SK-N-SH (cell line): Measurements from ENCODE around the gene RHBG. TPM values are rescaled to one million over a fixed set of nuclear protein-coding genes. Genes with fewer than 3 reads are reported as not detected.

Experiments used
- CTCF ChIA-PET: fragments of 300-600, 350-600 bp; formaldehyde crosslinking; extraction: SDS; loops from one replicate; lab custom pipeline; 2021; lab: Yijun Ruan, JAX
- POLR2A ChIA-PET: fragments of 350-600 bp; sonication (Branson Sonifier 250); formaldehyde crosslinking; extraction: SDS; loops from one replicate; lab custom pipeline; 2020; ENCODE audit warnings: antibody characterized with exemption, inconsistent platforms; lab: Yijun Ruan, JAX
- DNase-seq: peaks from one replicate; pipeline ENCODE4 v3.0.0; 2012
- H2AFZ ChIP-seq: fragments of 200-600 bp; sonication (generic); 2 replicates; pipeline ENCODE4 v1.8.1; 2016; ENCODE audit warnings: antibody characterized with exemption, mild to moderate bottlenecking, low read depth
- H3F3A ChIP-seq: fragments of 200-600 bp; sonication (generic); replicated peaks from 2 replicates; pipeline ENCODE3; 2016; ENCODE audit warnings: antibody characterized with exemption, mild to moderate bottlenecking; ENCODE audit not compliant: insufficient read depth
- H3K27ac ChIP-seq, 2 experiments: fragments of 200-500 bp in 1 of 2; fragments of 200-600 bp in 1 of 2; sonication (Bioruptor generic) in 1 of 2; sonication (generic), shearing (Covaris generic) in 1 of 2; 2 replicates each; pipeline versions ENCODE4 v1.5.1 to v1.6.1; 2014 to 2016; ENCODE audit warnings: low read depth in 2 of 2, inconsistent platforms in 1 of 2, low read length in 1 of 2, mild to moderate bottlenecking in 1 of 2, mixed read lengths in 1 of 2
- H3K27me3 ChIP-seq: fragments of 200-600 bp; sonication (generic), shearing (Covaris generic); 2 replicates; pipeline ENCODE4 v1.6.1; 2016; ENCODE audit warnings: mixed run types; ENCODE audit not compliant: insufficient read depth
- H3K36me3 ChIP-seq, 2 experiments: fragments of 200-500 bp in 1 of 2; fragments of 200-600 bp in 1 of 2; sonication (Bioruptor generic) in 1 of 2; sonication (generic) in 1 of 2; replicated peaks in 1 of 2; 2 replicates each; pipeline versions ENCODE3 to v1.5.1; 2014 to 2016; ENCODE audit warnings: low read length in 1 of 2, mild to moderate bottlenecking in 1 of 2; ENCODE audit not compliant: insufficient read depth in 2 of 2, control insufficient read depth in 1 of 2
- H3K4me1 ChIP-seq, 2 experiments: fragments of 200-500 bp in 1 of 2; fragments of 200-600 bp in 1 of 2; sonication (Bioruptor generic) in 1 of 2; sonication (generic), shearing (Covaris generic) in 1 of 2; 2 replicates each; pipeline versions ENCODE4 v1.5.1 to v1.6.1; 2014 to 2016; ENCODE audit warnings: low read depth in 1 of 2, low read length in 1 of 2, mixed run types in 1 of 2; ENCODE audit not compliant: insufficient read depth in 2 of 2, control insufficient read depth in 1 of 2
- H3K4me2 ChIP-seq: fragments of 200-600 bp; sonication (generic), shearing (Covaris generic); 2 replicates; pipeline ENCODE4 v1.6.1; 2017; ENCODE audit warnings: mixed run types
- H3K4me3 ChIP-seq, 2 experiments: fragments of 200-500 bp in 1 of 2; fragments of 200-600 bp in 1 of 2; sonication (Bioruptor generic) in 1 of 2; sonication (generic), shearing (Covaris generic) in 1 of 2; 2 replicates each; pipeline versions ENCODE4 v1.5.1 to v1.8.1; 2014 to 2016; ENCODE audit warnings: low read depth in 2 of 2, inconsistent platforms in 1 of 2, low read length in 1 of 2, mild to moderate bottlenecking in 1 of 2, mixed read lengths in 1 of 2, moderate library complexity in 1 of 2
- H3K79me2 ChIP-seq: fragments of 200-600 bp; sonication (generic); 2 replicates; pipeline ENCODE4 v1.8.1; 2017; ENCODE audit warnings: mild to moderate bottlenecking; ENCODE audit not compliant: insufficient read depth
- H3K9ac ChIP-seq: fragments of 200-600 bp; sonication (generic); 2 replicates; pipeline ENCODE4 v1.6.1; 2017; ENCODE audit warnings: mixed run types
- H3K9me2 ChIP-seq: fragments of 200-600 bp; sonication (generic); 2 replicates; pipeline ENCODE4 v1.6.1; 2017; ENCODE audit warnings: mixed run types
- H3K9me3 ChIP-seq: fragments of 200-600 bp; sonication (generic); 2 replicates; pipeline ENCODE4 v1.6.1; 2017; ENCODE audit warnings: mixed run types, mild to moderate bottlenecking, moderate library complexity
- H4K20me1 ChIP-seq: fragments of 200-600 bp; sonication (generic); 2 replicates; pipeline ENCODE4 v1.6.1; 2017; ENCODE audit warnings: mild to moderate bottlenecking, mixed run types; ENCODE audit not compliant: insufficient read depth
- CHD2 ChIP-seq: fragments of 150-350 bp; IDR thresholded peaks from 2 replicates; pipeline ENCODE4 v1.6.1; 2018; ENCODE audit warnings: low read length; ENCODE audit not compliant: partially characterized antibody
- CTCF ChIP-seq: fragments of 200-600 bp; sonication (generic); IDR thresholded peaks from 2 replicates; pipeline ENCODE4 v1.6.1; 2017; ENCODE audit warnings: antibody characterized with exemption, mild to moderate bottlenecking, moderate library complexity
- FOSL2 ChIP-seq: IDR thresholded peaks from 2 replicates; pipeline ENCODE4 v1.4.0; 2012; ENCODE audit warnings: low read depth, mild to moderate bottlenecking, moderate library complexity, borderline replicate concordance
- FOXM1 ChIP-seq: IDR thresholded peaks from 2 replicates; pipeline ENCODE4 v1.4.0; 2012; ENCODE audit warnings: low read depth, mild to moderate bottlenecking
- PBX3 ChIP-seq: IDR thresholded peaks from 2 replicates; pipeline ENCODE4; 2012
- RAD21 ChIP-seq: IDR thresholded peaks from 2 replicates; pipeline ENCODE4 v1.6.1; 2012; ENCODE audit warnings: mild to moderate bottlenecking, low read length
- REST ChIP-seq: IDR thresholded peaks from 2 replicates; pipeline ENCODE4 v1.6.1; 2012; ENCODE audit warnings: mild to moderate bottlenecking, low read depth, low read length, moderate library complexity
- RXRA ChIP-seq: IDR thresholded peaks from 2 replicates; pipeline ENCODE4 v1.4.0; 2012; ENCODE audit warnings: low read depth, mild to moderate bottlenecking, borderline replicate concordance
- SMC3 ChIP-seq: IDR thresholded peaks from 2 replicates; pipeline ENCODE4 v1.6.1; 2012; ENCODE audit warnings: low read depth, low read length, improper control_type of control experiment
- TCF12 ChIP-seq: IDR thresholded peaks from 2 replicates; pipeline ENCODE4 v1.4.0; 2012
- TEAD4 ChIP-seq: IDR thresholded peaks from 2 replicates; pipeline ENCODE4 v1.4.0; 2012; ENCODE audit warnings: mild to moderate bottlenecking, borderline replicate concordance; ENCODE audit not compliant: insufficient read depth
- YY1 ChIP-seq: IDR thresholded peaks from 2 replicates; pipeline ENCODE4 v1.4.0; 2012; ENCODE audit warnings: low read depth, mild to moderate bottlenecking
- WGBS: methylation state at CpG from one replicate; pipeline ENCODE4 v1.1.6; 2017; ENCODE audit warnings: low lambda C conversion rate; 5-methylcytosine and 5-hydroxymethylcytosine counted together
- polyA plus RNA-seq, 3 experiments: library from polyadenylated mRNA; depleted of rRNA; stranded (reverse); fragments of >200 nt; gene quantifications; 2 replicates each; pipeline ENCODE4 v1.2.3, GENCODE V29; 2012

Gene RHBG
- polyA plus RNA-seq, 1 of the 3 experiments (the other 2 are of a cell fraction) = 0.18 TPM

GRCh38 chr1:156359973-156360372 is 9.0 kb upstream of the RHBG start:
- Histone ChIP-seq H3K4me2 (no peak overlapping the region), H4K20me1 (no peaks in the 10 kb centered on the region), H3K79me2 (no peaks in the 10 kb centered on the region), H3F3A (no peaks in the 10 kb centered on the region), H3K4me1 (no peaks in the 10 kb centered on the region; a peak in 1 of 4 replicates), H3K36me3 (no peaks in the 10 kb centered on the region), H3K9me2 (no peaks in the 10 kb centered on the region), H3K27ac (no peak overlapping the region), H3K9me3 (no peaks in the 10 kb centered on the region), H3K4me3 (no peak overlapping the region), H3K9ac (no peak overlapping the region), H2AFZ (no peak overlapping the region), H3K27me3 (peaks cover 5% of the 10 kb centered on the region; the same call in 1 of the 2 replicates)
- ChIA-PET POLR2A (no interaction called here), CTCF (interaction anchor here (0.6 to 3.6 kb wide), 33 partner anchors 11 to 272 kb away, joined by 3 to 21 read pairs (median 4); partner anchors contain the start of genes CCT3, PMF1, SMG5 and TMEM79)
- peak; percentile 66 for TF ChIP-seq SMC3
- TF ChIP-seq TCF12 = no peak
- peak; percentile 84 for TF ChIP-seq RAD21
- TF ChIP-seq CTCF = peak; percentile 61
- TF ChIP-seq PBX3 = no peak
- DNase-seq = peak; percentile 69
- 48% methylated on average over 6 of the region's 6 CpGs for WGBS

GRCh38 chr1:156360534-156360933 is 8.5 kb upstream of the RHBG start:
- ChIA-PET CTCF (interaction anchor here (0.6 to 3.6 kb wide), 19 partner anchors 13 to 226 kb away, joined by 3 to 21 read pairs (median 5); partner anchors contain the start of genes CCT3, SMG5, TMEM79 and TSACC), POLR2A (no interaction called here)
- no peak overlapping the region for H2AFZ ChIP-seq
- WGBS = 89% methylated on average over 11 of the region's 11 CpGs
- H3K9me3 ChIP-seq = no peaks in the 10 kb centered on the region
- H3K4me1 ChIP-seq = no peaks in the 10 kb centered on the region; a peak in 1 of 4 replicates
- DNase-seq = no peak
- no peaks in the 10 kb centered on the region for H3F3A ChIP-seq
- no peak overlapping the region for H3K9ac ChIP-seq
- H3K27me3 ChIP-seq = peaks cover 5% of the 10 kb centered on the region; the same call in 1 of the 2 replicates
- no peak overlapping the region for H3K27ac ChIP-seq
- no peaks in the 10 kb centered on the region for H3K36me3 ChIP-seq
- no peaks in the 10 kb centered on the region for H3K79me2 ChIP-seq
- H4K20me1 ChIP-seq = no peaks in the 10 kb centered on the region
- H3K4me2 ChIP-seq = no peak overlapping the region
- H3K9me2 ChIP-seq = no peaks in the 10 kb centered on the region
- H3K4me3 ChIP-seq = no peak overlapping the region
- TF ChIP-seq CHD2 (no peak), RXRA (no peak), FOXM1 (no peak)

- no peak overlapping the region for H3K4me2 ChIP-seq
- H3K27ac ChIP-seq = no peak overlapping the region
- H3K27me3 ChIP-seq = no peaks in the 10 kb centered on the region; the same call in 1 of the 2 replicates
- H4K20me1 ChIP-seq = no peaks in the 10 kb centered on the region
- H3K9ac ChIP-seq = no peak overlapping the region
- no peak overlapping the region for H2AFZ ChIP-seq
- POLR2A ChIA-PET = no interaction called here
- H3K4me1 ChIP-seq = peaks cover 0 to 17% of the 10 kb centered on the region in 2 experiments; a peak in 1 of 4 replicates
- no peak for DNase-seq
- CTCF ChIA-PET = interaction anchor here (1.7 to 11.5 kb wide), 3 partner anchors 18 to 80 kb away, joined by 5 to 117 read pairs (median 6); no protein-coding TSS in a partner anchor
- H3K4me3 ChIP-seq = no peak overlapping the region
- H3K9me3 ChIP-seq = no peaks in the 10 kb centered on the region
- H3K79me2 ChIP-seq = no peaks in the 10 kb centered on the region
- TF ChIP-seq REST = no peak
- no peak for TF ChIP-seq YY1
- no peak for TF ChIP-seq FOXM1
- no peak for TF ChIP-seq RAD21
- no peak for TF ChIP-seq TEAD4
- TF ChIP-seq FOSL2 = no peak
- TF ChIP-seq, all 33 proteins: peak for 0
- Histone ChIP-seq H3K9me2 (no peaks in the 10 kb centered on the region), H3F3A (no peaks in the 10 kb centered on the region), H3K36me3 (no peaks in the 10 kb centered on the region)
These were observed 3.3 kb upstream of the RHBG start for GRCh38 chr1:156365754-156366153.
